ENCODE data around the gene LOXL3.

DNA sequence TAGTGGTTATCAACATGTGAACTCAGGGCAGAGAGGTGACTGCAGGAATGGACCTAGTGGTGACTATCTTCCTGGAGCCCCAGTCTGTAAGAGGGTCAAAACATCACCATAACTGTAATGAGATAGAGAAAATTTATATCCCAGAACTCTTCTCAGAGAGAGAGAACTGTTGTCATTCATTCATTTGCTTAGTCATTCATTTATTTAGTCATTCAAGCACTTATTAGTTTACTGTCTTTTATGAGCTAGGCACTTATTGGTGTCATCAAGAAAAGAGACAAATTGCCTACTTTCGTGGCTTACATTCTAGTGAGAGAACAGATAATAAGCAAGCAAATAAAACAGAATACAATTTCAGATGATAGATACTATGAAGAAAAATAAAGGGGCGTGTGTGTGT, 34.9 kb upstream of the LOXL3 start:
- TF ChIP-seq, protein P1, sequence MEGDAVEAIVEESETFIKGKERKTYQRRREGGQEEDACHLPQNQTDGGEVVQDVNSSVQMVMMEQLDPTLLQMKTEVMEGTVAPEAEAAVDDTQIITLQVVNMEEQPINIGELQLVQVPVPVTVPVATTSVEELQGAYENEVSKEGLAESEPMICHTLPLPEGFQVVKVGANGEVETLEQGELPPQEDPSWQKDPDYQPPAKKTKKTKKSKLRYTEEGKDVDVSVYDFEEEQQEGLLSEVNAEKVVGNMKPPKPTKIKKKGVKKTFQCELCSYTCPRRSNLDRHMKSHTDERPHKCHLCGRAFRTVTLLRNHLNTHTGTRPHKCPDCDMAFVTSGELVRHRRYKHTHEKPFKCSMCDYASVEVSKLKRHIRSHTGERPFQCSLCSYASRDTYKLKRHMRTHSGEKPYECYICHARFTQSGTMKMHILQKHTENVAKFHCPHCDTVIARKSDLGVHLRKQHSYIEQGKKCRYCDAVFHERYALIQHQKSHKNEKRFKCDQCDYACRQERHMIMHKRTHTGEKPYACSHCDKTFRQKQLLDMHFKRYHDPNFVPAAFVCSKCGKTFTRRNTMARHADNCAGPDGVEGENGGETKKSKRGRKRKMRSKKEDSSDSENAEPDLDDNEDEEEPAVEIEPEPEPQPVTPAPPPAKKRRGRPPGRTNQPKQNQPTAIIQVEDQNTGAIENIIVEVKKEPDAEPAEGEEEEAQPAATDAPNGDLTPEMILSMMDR (IDR thresholded peaks at IDR 0.05; ENCODE audit: control extremely low read depth in 1 of 3, insufficient read depth in 1 of 3, low read depth in 1 of 3, low read length in 3 of 3) = no peak
- no peak for TF ChIP-seq HDAC6 (IDR thresholded peaks at IDR 0.05; ENCODE audit: low read depth, low read length)
- TF ChIP-seq ASH2L (IDR thresholded peaks at IDR 0.05; ENCODE audit: low read length) = no peak
